Measurements from ENCODE around the gene PNP.
"Not testable (repeated sequence)": the region's sequence is repeated elsewhere in the genome, so short reads cannot be mapped to it uniquely, and the experiment has no call there.

PNP gene

GRCh38 chr14:20492486-20492885 is 23.3 kb downstream of the PNP start:
- DNase-seq (ENCODE audit: low spot score), result no peak

- no peak for DNase-seq (ENCODE audit: low spot score)
These were observed 24.4 kb downstream of the PNP start for GRCh38 chr14:20493634-20494033.

- no peak for DNase-seq (ENCODE audit: low spot score)
These were observed 25.9 kb downstream of the PNP start for GRCh38 chr14:20494935-20495766.

GRCh38 chr14:20498622-20499021 is 29.4 kb downstream of the PNP start:
- no peak for DNase-seq (ENCODE audit: low spot score)

GRCh38 chr14:20499108-20499507 is 29.9 kb downstream of the PNP start:
- no peak for DNase-seq (ENCODE audit: low spot score)

- no peak for DNase-seq (ENCODE audit: low spot score)
These were observed 30.7 kb downstream of the PNP start for GRCh38 chr14:20499881-20500280.

- DNase-seq (ENCODE audit: low spot score), result no peak
These were observed 32.1 kb downstream of the PNP start for GRCh38 chr14:20501346-20501745.

- no peak for DNase-seq (ENCODE audit: low spot score)
These were observed 34.7 kb downstream of the PNP start for GRCh38 chr14:20503898-20504297.

GRCh38 chr14:20506276-20506675 is 37.1 kb downstream of the PNP start:
- not testable (repeated sequence) for DNase-seq (ENCODE audit: low spot score)

GRCh38 chr14:20506752-20507151 is 37.5 kb downstream of the PNP start:
- DNase-seq (ENCODE audit: low spot score), result not testable (repeated sequence)

- DNase-seq (ENCODE audit: low spot score), result not testable (repeated sequence)
These were observed 38.3 kb downstream of the PNP start for GRCh38 chr14:20507537-20507936.

- no peak for DNase-seq (ENCODE audit: low spot score)
These were observed 39.2 kb downstream of the PNP start for GRCh38 chr14:20508367-20508766.

- DNase-seq (ENCODE audit: low spot score), result peak; percentile 66
These were observed 43.1 kb downstream of the PNP start for GRCh38 chr14:20512177-20512905.

- DNase-seq (ENCODE audit: low spot score), result no peak
These were observed 46.6 kb downstream of the PNP start for GRCh38 chr14:20515846-20516245.

- peak; percentile 74 for DNase-seq (ENCODE audit: low spot score)
These were observed 47.7 kb downstream of the PNP start for GRCh38 chr14:20516921-20517320.

GRCh38 chr14:20522332-20522731 is 53.1 kb downstream of the PNP start:
- DNase-seq (ENCODE audit: low spot score), result no peak

GRCh38 chr14:20524027-20524426 is 54.8 kb downstream of the PNP start:
- DNase-seq (ENCODE audit: low spot score), result no peak

Data from kidney capillary endothelial cell (primary cell).